GM21723 (cell line): ENCODE data around the gene CD300LG.
"Not testable (repeated sequence)": the region's sequence is repeated elsewhere in the genome, so short reads cannot be mapped to it uniquely, and the experiment has no call there.

Experiments used
- ATAC-seq: cut with Tn5 transposase; IDR thresholded peaks from one replicate; pipeline ENCODE4 v1.9.1; 2021; ENCODE audit warnings: mild to moderate bottlenecking, moderate library complexity; ENCODE audit not compliant: unreplicated experiment

CD300LG gene

GRCh38 chr17:43877451-43878155, 30.6 kb downstream of the CD300LG start:
- no peak for ATAC-seq

DNA sequence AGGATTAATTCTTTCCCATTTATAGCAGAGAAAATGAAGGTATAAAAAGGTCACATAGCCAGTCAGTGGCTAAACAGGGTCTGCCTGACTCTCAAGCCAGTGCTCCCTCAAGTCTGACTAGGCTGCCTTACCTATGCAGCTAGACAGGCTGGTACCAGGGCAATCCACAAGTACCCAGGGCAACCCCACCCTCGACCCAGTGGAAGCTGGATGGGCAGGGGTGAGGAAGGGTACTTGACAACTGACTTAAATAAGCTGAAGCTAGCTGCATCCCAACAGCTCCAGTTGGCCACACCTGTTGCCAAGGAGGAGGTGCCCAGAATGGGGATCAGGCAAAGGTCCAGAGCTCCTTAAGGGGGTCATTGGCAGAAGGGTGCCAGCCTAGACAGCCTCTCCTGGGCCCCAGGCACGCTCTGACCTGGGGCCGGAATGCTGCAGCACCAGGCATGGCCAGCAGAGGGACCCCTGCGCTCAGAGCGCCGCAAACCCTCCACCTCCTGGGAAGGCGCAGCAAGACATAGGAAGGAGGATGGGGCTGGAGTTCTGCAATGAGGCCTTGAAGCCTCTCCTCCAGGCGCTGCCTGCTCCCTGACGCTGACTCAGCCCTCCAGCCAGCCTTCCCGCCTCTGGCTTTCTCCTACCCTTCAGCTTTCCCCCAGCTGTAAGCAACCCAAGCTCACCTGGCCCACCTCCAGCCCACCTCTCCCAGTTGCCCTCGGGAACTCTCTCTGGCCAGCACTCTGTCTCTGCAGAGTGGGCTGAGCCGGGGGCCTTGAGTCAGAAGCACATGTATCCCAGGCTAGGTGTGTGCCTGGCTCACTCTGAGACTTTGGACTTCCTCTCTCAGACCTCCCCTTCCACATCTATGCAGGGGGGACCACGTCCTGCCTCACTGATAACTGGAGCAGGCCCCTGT, 31.5 kb downstream of the CD300LG start:
- no peak for ATAC-seq

DNA sequence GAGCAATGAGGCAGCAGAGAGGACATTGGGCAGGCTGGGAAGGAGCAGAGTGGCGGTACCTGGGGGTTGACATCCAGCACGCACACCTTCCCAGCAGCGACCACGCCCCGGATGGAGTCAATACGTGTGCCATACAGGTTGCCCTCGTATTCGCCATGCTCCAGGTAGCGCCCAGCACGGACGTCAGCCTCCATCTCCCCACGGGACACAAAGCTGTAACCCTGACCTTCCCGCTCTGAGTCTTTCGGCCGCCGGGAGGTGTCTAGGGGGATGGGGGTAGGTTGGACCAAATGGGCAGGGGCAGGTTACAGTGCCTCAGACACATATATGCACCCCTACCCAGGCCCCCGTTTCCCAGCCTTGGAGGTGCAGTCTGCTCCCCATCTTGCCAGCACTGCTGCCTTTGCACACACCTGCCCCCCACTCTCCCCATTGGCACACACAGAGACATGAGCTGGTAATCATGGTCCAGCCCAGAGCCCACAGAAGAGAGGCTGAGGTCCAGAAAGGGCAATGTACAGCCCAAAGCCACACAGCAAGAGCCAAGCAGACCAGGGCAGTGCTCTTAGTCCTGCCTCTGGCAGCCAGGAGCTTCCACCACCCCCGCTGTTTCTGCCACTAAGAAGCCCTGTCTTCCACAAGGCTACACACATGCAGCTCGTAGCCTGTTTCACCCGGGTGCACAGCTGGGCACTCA, 32.9 kb downstream of the CD300LG start:
- no peak for ATAC-seq

GRCh38 chr17:43880420-43880991, 33.5 kb downstream of the CD300LG start:
- ATAC-seq, result no peak

GRCh38 chr17:43881181-43881580, 34.2 kb downstream of the CD300LG start:
- no peak for ATAC-seq

DNA sequence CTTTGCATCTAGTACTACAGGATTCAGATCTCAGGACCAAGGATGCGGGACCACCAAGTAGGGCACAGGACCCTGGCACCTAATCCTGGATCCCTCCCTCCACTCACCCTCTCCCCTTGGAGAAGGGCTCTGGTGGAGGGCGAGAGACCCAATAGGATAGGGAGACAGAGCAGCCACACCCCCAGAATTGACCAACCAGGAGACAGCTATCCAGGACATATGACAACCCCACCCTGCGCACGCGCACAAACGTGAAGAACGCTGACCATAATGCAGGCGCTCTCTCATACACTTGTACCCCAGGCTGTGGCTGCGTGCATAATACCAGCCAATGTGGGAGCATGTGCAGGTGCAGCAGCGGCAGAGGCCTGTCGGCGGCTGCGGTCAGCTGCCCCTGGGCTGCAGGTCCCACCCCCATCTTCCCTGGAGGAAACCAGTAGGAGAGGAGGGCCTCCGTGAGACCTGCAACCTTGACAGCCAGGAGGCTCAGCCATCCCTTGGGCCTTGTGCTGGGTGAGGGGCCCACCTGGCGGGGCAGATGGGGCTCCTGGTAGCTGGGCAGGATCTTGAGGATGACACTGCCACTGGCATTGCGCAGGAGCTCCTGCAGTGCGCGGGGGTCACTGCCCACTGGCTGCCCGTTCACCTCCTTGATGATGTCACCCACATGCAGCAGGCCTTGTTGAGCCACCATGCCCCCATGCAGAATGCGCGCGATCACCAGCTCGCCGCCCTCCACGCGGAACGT, 35.0 kb downstream of the CD300LG start:
- ATAC-seq, result no peak

GRCh38 chr17:43882761-43883415, 35.9 kb downstream of the CD300LG start:
- ATAC-seq, result no peak

GRCh38 chr17:43888548-43888947, 41.6 kb downstream of the CD300LG start:
- ATAC-seq, result no peak

- ATAC-seq, result no peak
Measured at GRCh38 chr17:43890240-43890639, 43.3 kb downstream of the CD300LG start.

DNA sequence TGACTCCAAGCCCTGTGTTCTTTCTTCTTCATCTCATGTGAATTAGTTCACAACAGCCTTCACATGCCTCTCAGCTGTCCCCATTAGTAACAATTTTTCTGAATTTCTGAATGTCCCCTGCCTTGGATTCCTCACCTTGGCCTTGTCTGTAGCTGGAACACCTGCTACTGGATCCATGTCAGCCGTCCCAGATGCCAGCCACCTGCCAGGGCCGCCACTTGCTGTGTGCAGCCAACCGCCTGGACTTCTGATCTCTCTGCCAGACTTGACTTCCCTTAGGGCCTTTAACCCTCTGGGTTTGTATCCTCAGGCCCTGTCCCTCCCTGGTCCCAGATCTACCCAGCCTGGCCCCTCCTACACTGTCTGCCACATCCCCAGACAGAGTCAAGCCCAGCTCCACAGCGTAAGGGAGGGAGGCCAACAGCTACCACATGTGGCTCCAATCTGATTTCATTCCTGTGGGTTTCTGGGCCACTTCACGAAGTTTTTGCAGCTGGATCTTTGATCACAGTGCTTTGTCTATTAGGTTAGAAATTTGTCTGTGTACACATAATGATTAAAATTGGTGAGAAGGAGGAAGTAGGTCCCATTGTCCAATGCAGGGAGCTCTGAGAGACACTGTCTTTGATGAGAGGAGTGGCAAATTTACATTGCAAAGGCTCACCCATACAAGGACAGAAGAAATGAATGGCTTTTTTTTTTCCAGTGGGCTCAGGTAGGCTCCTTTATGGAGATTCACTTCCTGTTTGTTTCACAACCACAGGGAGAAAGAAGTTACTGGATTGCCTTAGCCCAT, 45.1 kb downstream of the CD300LG start:
- no peak for ATAC-seq

- ATAC-seq, result no peak
Measured at GRCh38 chr17:43892647-43892952, 45.6 kb downstream of the CD300LG start.

DNA sequence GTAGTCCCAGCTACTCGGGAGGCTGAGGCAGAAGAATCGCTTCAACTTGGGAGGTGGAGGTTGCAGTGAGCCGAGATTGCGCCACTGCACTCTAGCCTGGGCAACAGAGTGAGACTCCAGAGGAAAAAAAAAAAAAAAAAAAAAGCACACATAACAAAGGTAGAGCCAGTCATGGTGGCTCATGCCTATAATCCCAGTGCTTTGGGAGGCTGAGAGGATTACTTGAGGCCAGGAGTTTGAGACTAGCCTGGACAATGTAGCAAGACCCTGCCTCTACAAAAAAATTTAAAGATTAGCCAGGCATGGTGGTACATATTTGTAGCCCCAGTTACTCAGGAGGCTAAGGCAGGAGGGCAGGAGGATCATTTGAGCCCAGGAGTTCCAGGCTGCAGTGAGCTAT, 47.5 kb downstream of the CD300LG start:
- not testable (repeated sequence) for ATAC-seq

- ATAC-seq, result no peak
Measured at GRCh38 chr17:43897831-43898230, 50.9 kb downstream of the CD300LG start.

- no peak for ATAC-seq
Measured at GRCh38 chr17:43898446-43898845, 51.5 kb downstream of the CD300LG start.

DNA sequence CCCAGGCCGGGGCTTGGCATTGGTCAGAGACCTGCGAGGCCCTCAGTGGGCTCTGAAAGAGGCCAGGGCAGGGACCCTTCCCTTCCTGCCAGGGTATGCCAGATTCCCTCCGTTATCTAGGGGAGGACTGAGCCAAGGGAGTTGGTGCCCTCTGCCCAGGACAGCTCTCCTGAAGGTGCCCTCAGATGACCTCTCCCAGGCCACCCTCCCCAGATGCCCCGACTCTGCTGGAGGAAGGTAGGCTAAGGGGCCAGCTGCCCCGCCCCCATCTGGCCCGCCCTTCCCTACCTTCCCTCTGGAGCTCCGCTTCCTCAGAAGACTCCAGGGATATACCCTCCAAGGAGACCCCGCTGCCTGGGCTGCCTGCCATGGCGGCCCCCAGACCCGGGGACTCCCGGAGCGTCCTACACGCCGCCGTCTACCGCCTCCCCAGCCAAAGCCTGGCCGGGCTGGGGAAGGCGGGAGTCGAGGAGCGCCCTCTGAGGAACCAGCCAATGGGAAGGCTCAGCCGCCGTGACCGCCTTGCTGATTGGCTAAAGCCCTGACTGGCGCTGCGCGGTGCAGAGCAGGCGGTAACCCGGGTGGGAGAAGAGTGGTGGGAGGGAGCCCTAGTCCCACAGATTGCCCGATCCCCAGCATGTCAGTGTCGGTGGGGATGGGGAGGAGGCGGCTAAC, 53.3 kb downstream of the CD300LG start:
- no peak for ATAC-seq

GRCh38 chr17:43900858-43901754, 54.1 kb downstream of the CD300LG start:
- no peak for ATAC-seq

- ATAC-seq, result no peak
Measured at GRCh38 chr17:43901861-43902589, 55.0 kb downstream of the CD300LG start.
